ENCODE data around the gene PNKD.

PNKD gene

GRCh38 chr2:218320704-218321336 is 50.5 kb downstream of the PNKD start:
- DNase-seq: no peak

- DNase-seq: peak; percentile 58
Measured at GRCh38 chr2:218322768-218323525, 52.6 kb downstream of the PNKD start.

GRCh38 chr2:218323526-218324472 is 53.5 kb downstream of the PNKD start:
- no peak for DNase-seq

GRCh38 chr2:218325566-218326160 is 55.3 kb downstream of the PNKD start:
- DNase-seq: no peak

- DNase-seq: no peak
Measured at GRCh38 chr2:218326315-218326714, 56.0 kb downstream of the PNKD start.

GRCh38 chr2:218327451-218328210 is 57.3 kb downstream of the PNKD start:
- no peak for DNase-seq

- no peak for DNase-seq
Measured at GRCh38 chr2:218328294-218328693, 58.0 kb downstream of the PNKD start.

- DNase-seq: no peak
Measured at GRCh38 chr2:218329027-218329825, 58.9 kb downstream of the PNKD start.

- no peak for DNase-seq
Measured at GRCh38 chr2:218329826-218330593, 59.7 kb downstream of the PNKD start.

- no peak for DNase-seq
Measured at GRCh38 chr2:218331745-218332144, 61.4 kb downstream of the PNKD start.

- no peak for DNase-seq
Measured at GRCh38 chr2:218332288-218332687, 62.0 kb downstream of the PNKD start.

- no peak for DNase-seq
Measured at GRCh38 chr2:218332920-218333645, 62.8 kb downstream of the PNKD start.

- no peak for DNase-seq
Measured at GRCh38 chr2:218334531-218334930, 64.2 kb downstream of the PNKD start.

- no peak for DNase-seq
Measured at GRCh38 chr2:218340656-218341055, 70.3 kb downstream of the PNKD start.

GRCh38 chr2:218341381-218341780 is 71.1 kb downstream of the PNKD start:
- no peak for DNase-seq

GRCh38 chr2:218342837-218343236 is 72.5 kb downstream of the PNKD start:
- no peak for DNase-seq

GRCh38 chr2:218343591-218343990 is 73.3 kb downstream of the PNKD start:
- DNase-seq: no peak

- DNase-seq: no peak
Measured at GRCh38 chr2:218344090-218344754, 73.9 kb downstream of the PNKD start.

GRCh38 chr2:218344755-218345417 is 74.6 kb downstream of the PNKD start:
- no peak for DNase-seq

Measured in CD4-positive, alpha-beta T cell treated with Interleukin-17A for 1 hour (primary cell).